Colonic mucosa (tissue), 4 donors: Measurements from ENCODE around the gene SULT1A2. TPM values are rescaled to one million over a fixed set of nuclear protein-coding genes. Genes with fewer than 3 reads are reported as not detected.
A peak's percentile ranks its signal among the peaks of the same experiment; 100 is the strongest.
"Not testable (repeated sequence)": the region's sequence is repeated elsewhere in the genome, so short reads cannot be mapped to it uniquely, and the experiment has no call there.

Source experiments
- DNase-seq: peaks from one replicate; pipeline ENCODE4 v3.0.0-alpha.2; 2020
- H3K27ac ChIP-seq: fragments of 200-600 bp; one replicate; pipeline ENCODE4 v1.8.0; 2021
- H3K27me3 ChIP-seq: fragments of 200-600 bp; one replicate; pipeline ENCODE4 v1.8.0; 2021
- H3K36me3 ChIP-seq: fragments of 200-600 bp; one replicate; pipeline ENCODE4 v1.8.0; 2021
- H3K4me1 ChIP-seq: fragments of 200-600 bp; one replicate; pipeline ENCODE4 v1.8.0; 2021; ENCODE audit warnings: mild to moderate bottlenecking
- H3K4me3 ChIP-seq: fragments of 200-600 bp; one replicate; pipeline ENCODE4 v1.8.0; 2021
- H3K9ac ChIP-seq, 2 donors: one replicate each; pipeline ENCODE4 v1.7.0; 2013; ENCODE audit warnings: control low read depth in 2 of 2, low read depth in 2 of 2, low read length in 2 of 2
- H3K9me3 ChIP-seq: fragments of 200-600 bp; one replicate; pipeline ENCODE4 v1.8.0; 2021
- intact Hi-C: fragments of 100-400 bp; cut with DNase I; formaldehyde crosslinking; loops from one replicate; pipeline ENCODE4 v1.14.1; 2022
- total RNA-seq, 2 donors: library from RNA; stranded (reverse); fragmentation: NEBNext Ultra II Directional in 1 of 2; extraction: Animal tissue kit (Norgen Biotek cat#: 25700) in 1 of 2; gene quantifications; one replicate each; pipeline ENCODE4 v1.2.1, GENCODE V29; 2021
- TF ChIP-seq, protein P1 (sequence below): fragments of 200-600 bp; IDR thresholded peaks from one replicate; pipeline ENCODE4 v1.8.0; 2022; ENCODE audit warnings: antibody characterized with exemption, mild to moderate bottlenecking
- donor health status: healthy.
- donor health status: DM: no; HTN: no; CAD: no.
- donor health status: DM: no; HTN: no; CAD: no.

The SULT1A2 gene
- total RNA-seq, 2 donors from 2014 or later = 7.6 to 12.6 TPM

DNA sequence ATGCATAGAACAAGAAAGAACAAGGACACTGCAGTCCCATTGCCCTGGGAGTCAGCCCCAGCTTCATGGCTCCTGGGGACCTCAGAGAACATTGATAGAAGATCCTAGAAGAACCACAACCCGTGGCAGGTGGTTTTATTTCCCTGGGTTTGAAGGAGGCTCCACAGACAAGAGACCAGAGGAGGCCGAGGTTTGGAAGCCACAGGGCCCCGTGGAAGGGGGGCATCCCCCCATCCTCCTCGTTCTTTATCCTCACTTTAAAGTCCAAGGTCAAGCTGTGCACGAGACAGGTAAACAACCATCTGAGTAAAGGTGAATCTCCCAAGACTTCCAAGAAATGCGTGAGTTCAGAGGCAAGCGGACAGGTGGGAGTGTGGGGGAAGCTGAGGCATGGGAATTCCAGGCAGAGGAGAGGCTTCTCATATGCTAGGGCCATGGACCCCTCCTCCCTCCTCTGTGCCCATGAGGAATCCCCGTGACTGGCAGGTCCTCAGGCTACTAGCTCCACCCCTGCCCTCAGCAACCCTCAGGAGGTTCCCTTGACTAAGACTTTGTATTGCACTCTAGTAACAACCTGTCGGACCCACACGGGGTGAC is 13.8 kb upstream of the SULT1A2 start:
- Histone ChIP-seq H3K9me3 (no peaks in the 10 kb centered on the region), H3K9ac (peak overlapping the region; percentile 40 to 50), H3K36me3 (no peaks in the 10 kb centered on the region), H3K27ac (peak overlapping the region; percentile 49), H3K4me3 (peak overlapping the region; percentile 1), H3K27me3 (no peaks in the 10 kb centered on the region), H3K4me1 (peaks cover 10% of the 10 kb centered on the region)
- intact Hi-C loops = no loop called here
- TF ChIP-seq, protein P1, sequence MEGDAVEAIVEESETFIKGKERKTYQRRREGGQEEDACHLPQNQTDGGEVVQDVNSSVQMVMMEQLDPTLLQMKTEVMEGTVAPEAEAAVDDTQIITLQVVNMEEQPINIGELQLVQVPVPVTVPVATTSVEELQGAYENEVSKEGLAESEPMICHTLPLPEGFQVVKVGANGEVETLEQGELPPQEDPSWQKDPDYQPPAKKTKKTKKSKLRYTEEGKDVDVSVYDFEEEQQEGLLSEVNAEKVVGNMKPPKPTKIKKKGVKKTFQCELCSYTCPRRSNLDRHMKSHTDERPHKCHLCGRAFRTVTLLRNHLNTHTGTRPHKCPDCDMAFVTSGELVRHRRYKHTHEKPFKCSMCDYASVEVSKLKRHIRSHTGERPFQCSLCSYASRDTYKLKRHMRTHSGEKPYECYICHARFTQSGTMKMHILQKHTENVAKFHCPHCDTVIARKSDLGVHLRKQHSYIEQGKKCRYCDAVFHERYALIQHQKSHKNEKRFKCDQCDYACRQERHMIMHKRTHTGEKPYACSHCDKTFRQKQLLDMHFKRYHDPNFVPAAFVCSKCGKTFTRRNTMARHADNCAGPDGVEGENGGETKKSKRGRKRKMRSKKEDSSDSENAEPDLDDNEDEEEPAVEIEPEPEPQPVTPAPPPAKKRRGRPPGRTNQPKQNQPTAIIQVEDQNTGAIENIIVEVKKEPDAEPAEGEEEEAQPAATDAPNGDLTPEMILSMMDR = no peak
- no peak for DNase-seq

DNA sequence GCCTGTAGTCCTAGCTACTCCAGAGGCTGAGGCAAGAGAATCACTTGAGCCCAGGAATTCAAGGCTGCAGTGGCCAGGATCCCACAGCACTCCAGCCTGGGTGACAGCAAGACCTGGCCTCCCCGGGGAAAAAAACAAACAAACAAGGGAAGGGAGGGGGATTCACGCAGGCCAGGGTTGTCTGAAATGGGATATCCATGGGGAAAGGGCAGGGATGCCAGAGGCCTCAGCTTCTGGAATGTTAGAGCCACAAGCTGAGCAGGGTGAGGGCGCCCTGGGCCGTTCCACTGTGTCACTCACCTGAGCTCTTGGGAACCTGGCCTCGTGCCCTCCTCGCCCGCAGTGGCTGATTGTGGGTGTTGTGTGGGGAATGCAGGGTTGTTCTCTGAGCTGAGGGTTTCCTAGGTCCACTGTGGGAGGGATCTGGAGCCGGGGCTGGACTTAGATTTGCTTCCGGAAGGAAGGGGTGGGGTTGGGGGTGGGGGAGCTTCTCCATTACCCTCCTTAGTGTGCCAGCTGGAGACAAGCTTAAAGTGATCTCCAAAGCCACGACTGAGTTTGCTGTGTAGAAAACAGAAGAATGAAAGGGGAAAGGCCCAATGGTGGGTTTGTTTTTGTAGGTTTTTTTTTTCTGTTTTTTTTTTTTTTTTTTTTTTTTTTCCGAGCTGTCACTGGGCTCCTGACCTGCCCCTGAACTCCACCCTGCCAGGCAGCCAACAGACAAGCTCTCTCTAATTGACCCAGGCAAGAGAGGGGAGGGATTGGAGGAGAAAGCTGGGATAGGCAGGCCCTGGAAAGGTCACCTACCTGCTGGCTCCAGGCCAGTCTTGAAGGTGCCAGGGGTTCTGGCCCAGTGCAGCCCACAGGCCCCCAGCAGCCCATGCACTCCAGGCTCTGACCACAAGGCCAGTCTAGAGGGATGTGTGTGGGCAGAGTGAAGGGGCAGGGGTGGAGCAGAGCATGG is 13.1 kb upstream of the SULT1A2 start, which contains the start of gene SULT1A1:
TSS of gene SULT1A1 (minus strand) at position 414 of the 964 bp plus-strand sequence. CDS start 1,189 bp downstream, outside the sequence.
- Histone ChIP-seq H3K36me3 (no peaks in the 10 kb centered on the region), H3K27me3 (no peaks in the 10 kb centered on the region), H3K4me3 (peak within 1 kb of the TSS; percentile 27), H3K9me3 (no peaks in the 10 kb centered on the region), H3K4me1 (peaks cover 10% of the 10 kb centered on the region), H3K27ac (peak within 1 kb of the TSS; percentile 54), H3K9ac (peak within 1 kb of the TSS; percentile 40 to 50)
- intact Hi-C loops = no loop called here
- TF ChIP-seq, protein P1 = no peak
- peak; percentile 86 for DNase-seq

DNA sequence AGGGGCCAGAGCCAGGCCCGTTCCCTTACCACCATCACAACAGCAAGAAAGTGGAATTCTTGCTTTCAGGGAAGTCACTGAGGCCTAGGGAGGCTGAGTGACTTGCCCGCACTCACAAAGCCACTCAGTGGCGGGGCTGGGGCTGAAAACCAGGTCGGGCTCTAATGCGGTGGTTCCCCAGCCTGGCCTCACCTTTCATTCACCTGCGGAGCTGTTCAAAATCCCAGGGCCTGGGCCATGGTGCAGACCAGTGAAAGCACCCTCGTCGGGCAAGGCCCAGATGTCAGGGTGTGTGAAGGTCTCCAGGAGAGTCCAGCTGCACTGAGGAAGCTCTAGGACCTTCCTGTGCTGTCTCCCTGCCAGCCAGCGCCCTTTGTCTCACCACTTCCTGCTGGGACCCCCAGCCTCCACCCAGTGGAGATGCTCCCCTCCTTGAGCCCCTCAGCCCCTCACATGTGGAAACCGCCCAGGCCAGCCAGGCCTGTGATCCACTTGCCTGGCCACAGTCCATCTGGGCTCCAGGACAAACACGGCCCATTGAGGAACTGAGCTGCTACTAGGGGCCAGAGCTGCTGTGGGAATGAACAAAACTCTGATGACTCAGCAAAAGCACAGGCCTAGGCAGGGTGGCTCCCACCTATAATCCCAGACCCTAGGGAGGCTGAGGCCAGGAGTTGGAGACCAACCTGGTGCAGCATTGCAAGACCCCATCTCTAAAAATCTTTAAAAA is 12.2 kb upstream of the SULT1A2 start:
- Histone ChIP-seq H3K27ac (peak overlapping the region; percentile 54), H3K4me3 (peak overlapping the region; percentile 27), H3K9ac (peak overlapping the region; percentile 26 to 50)
- H3K36me3 ChIP-seq, H3K4me1 ChIP-seq, H3K27me3 ChIP-seq, H3K9me3 ChIP-seq, DNase-seq, intact Hi-C loops: not testable (repeated sequence)

DNA sequence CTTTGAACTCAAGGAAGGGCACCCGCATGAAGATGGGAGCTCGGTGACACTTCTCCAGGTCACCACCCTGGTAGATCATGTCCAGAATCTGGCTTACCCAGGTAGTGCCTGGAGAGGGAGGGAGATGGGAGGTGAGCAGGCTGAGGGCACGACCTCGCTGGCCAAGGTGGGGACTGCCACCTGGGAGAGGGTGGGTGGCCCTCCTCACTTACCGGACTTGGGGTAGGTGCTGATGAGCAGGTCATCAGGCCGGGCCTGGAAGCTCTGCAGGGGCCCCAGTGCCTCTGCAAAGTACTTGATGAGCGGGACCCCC is 11.6 kb upstream of the SULT1A2 start:
- H3K27ac ChIP-seq, H3K9ac ChIP-seq, H3K9me3 ChIP-seq, DNase-seq, H3K4me1 ChIP-seq, H3K4me3 ChIP-seq, H3K36me3 ChIP-seq, intact Hi-C loops, H3K27me3 ChIP-seq: not testable (repeated sequence)

DNA sequence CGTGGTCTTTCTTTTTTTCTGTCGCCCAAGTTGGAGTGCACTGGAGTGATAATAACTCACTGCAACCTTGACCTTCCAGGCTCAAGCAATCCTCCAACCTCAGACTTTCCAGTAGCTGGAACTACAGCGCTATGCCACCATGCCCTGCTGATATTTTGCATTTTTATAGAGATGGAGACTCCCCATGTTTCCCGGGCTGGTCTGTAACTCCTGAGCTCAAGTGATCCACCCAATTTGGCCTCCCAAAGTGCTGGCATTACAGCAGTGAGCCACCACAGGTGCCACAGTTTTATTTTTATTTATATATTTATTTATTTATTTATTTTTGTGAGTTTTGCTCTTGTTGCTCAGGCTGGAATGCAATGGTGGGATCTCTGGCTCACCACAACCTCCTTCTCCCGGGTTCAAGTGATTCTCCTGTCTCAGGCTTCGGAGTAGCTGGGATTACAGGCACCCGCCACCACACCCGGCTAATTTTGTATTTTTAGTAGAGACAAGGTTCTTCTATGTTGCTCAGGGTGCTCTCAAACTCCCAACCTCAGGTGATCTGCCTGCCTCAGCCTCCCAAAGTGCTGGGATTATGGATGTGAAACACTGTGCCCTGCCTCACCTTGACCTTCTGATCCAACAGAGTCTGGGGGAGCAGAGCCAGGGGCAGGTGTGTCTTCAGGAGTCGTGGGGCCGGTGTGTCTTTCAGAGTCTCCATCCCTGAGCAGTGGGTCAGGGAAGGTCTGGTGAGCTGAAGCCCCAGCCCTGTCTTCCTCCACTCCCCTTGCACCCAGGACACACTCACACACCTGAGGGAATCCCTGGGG is 11.0 kb upstream of the SULT1A2 start:
- H3K27me3 ChIP-seq, H3K4me1 ChIP-seq, H3K9ac ChIP-seq, H3K36me3 ChIP-seq, H3K4me3 ChIP-seq, H3K9me3 ChIP-seq, intact Hi-C loops, DNase-seq, H3K27ac ChIP-seq: not testable (repeated sequence)

DNA sequence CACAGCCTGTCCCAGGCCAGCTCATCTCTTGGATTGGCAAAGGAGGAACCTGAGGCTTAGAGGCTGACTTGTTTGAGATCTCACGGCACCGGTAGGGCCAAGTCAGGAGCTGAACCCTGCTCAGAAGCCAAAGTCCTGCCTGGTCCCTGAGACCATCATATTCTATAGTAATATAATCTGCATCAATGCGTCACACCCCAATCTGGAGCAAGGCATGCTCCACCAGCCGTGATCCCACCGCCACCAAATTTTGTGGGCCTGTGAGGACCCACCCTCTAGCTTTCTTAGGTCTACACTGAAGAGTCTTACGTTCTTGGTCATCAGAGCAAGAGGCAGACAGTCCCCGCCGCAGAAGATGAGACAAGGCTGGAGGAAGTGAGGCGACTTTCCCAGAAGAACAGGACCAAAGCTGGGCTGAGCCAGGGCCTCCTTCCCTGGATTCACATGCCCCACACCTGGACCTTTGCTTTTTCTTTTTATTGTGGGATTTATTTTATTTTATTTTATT is 10.3 kb upstream of the SULT1A2 start:
- Histone ChIP-seq H3K9me3 (no peaks in the 10 kb centered on the region), H3K36me3 (no peaks in the 10 kb centered on the region), H3K4me1 (peaks cover 10% of the 10 kb centered on the region), H3K27me3 (no peaks in the 10 kb centered on the region), H3K27ac (no peak overlapping the region), H3K4me3 (no peak overlapping the region), H3K9ac (no peak overlapping the region)
- intact Hi-C loops = no loop called here
- TF ChIP-seq, protein P1 = no peak
- no peak for DNase-seq
